IMR-90 (cell line): ENCODE results near the gene TNRC6A. TPM values are rescaled to one million over a fixed set of nuclear protein-coding genes. Genes with fewer than 3 reads are reported as not detected.

ENCODE experiments used
- ATAC-seq: fragments of 200-7000 bp; cut with Tn5 transposase; 2 replicates; pipeline ENCODE4 v1.9.1; 2020; ENCODE audit warnings: low read depth, mild to moderate bottlenecking, moderate library complexity
- BruUV-seq: library from RNA; stranded (reverse); fragments of 400-500 nt; replicated peaks from 2 replicates; lab custom pipeline; 2021; lab: Mats Ljungman, UMichigan
- CTCF ChIA-PET: fragments of 300-600 bp; formaldehyde crosslinking; extraction: SDS; loops from one replicate; lab custom pipeline; 2021; ENCODE audit warnings: antibody characterized with exemption; lab: Yijun Ruan, JAX
- POLR2A ChIA-PET: fragments of 300-600 bp; sonication (Branson Sonifier 250); formaldehyde crosslinking; loops from one replicate; lab custom pipeline; 2022; ENCODE audit warnings: antibody characterized with exemption; ENCODE audit not compliant: unreplicated experiment; lab: Charles Lee
- DNase-seq: peaks from one replicate; pipeline ENCODE4 v3.0.0; 2013
- H2AFZ ChIP-seq: replicated peaks from 2 replicates; pipeline ENCODE3; 2013; ENCODE audit warnings: low read length, mild to moderate bottlenecking; ENCODE audit not compliant: poor library complexity
- H2AK5ac ChIP-seq: 2 replicates; pipeline ENCODE4 v1.6.1; 2013; ENCODE audit warnings: low read depth, low read length, inconsistent platforms
- H2AK9ac ChIP-seq: replicated peaks from 2 replicates; pipeline ENCODE3; 2013; ENCODE audit warnings: mild to moderate bottlenecking, low read depth, low read length, moderate library complexity; ENCODE audit not compliant: poor library complexity
- H2BK120ac ChIP-seq: 2 replicates; pipeline ENCODE4 v1.6.1; 2013; ENCODE audit warnings: low read depth, low read length, inconsistent platforms
- H2BK15ac ChIP-seq: 3 replicates; pipeline ENCODE4 v1.6.1; 2013; ENCODE audit warnings: low read depth, low read length, inconsistent platforms
- H2BK20ac ChIP-seq: 2 replicates; pipeline ENCODE4 v1.6.1; 2013; ENCODE audit warnings: low read depth, mild to moderate bottlenecking, inconsistent platforms, low read length, moderate library complexity
- H2BK5ac ChIP-seq: 2 replicates; pipeline ENCODE4 v1.6.1; 2013; ENCODE audit warnings: mild to moderate bottlenecking, low read depth, low read length, inconsistent platforms; ENCODE audit not compliant: poor library complexity, severe bottlenecking
- H3K14ac ChIP-seq: replicated peaks from 2 replicates; pipeline ENCODE4 v1.6.1; 2013; ENCODE audit warnings: low read depth, low read length, inconsistent platforms
- H3K18ac ChIP-seq: 2 replicates; pipeline ENCODE4 v1.6.1; 2013; ENCODE audit warnings: low read depth, low read length, control low read depth
- H3K23ac ChIP-seq: 2 replicates; pipeline ENCODE4 v1.6.1; 2013; ENCODE audit warnings: low read depth, low read length, inconsistent platforms
- H3K27ac ChIP-seq: 2 replicates; pipeline ENCODE4 v1.5.1; 2013; ENCODE audit warnings: mild to moderate bottlenecking, control low read depth, low read length; ENCODE audit not compliant: insufficient read depth
- H3K27me3 ChIP-seq: 2 replicates; pipeline ENCODE4 v1.6.1; 2013; ENCODE audit warnings: low read length; ENCODE audit not compliant: control insufficient read depth, insufficient read depth
- H3K36me3 ChIP-seq: 2 replicates; pipeline ENCODE4 v1.6.1; 2013; ENCODE audit warnings: low read length, mixed read lengths; ENCODE audit not compliant: control insufficient read depth, insufficient read depth
- H3K4ac ChIP-seq: 2 replicates; pipeline ENCODE4 v1.6.1; 2013; ENCODE audit warnings: low read depth, low read length, inconsistent platforms
- H3K4me1 ChIP-seq: 2 replicates; pipeline ENCODE4 v1.6.1; 2013; ENCODE audit warnings: low read length, mixed read lengths; ENCODE audit not compliant: control insufficient read depth, insufficient read depth
- H3K4me2 ChIP-seq: 2 replicates; pipeline ENCODE4 v1.6.1; 2013; ENCODE audit warnings: low read depth, mild to moderate bottlenecking, control low read depth, low read length, moderate library complexity
- H3K4me3 ChIP-seq: 2 replicates; pipeline ENCODE4 v1.5.1; 2013; ENCODE audit warnings: low read depth, mild to moderate bottlenecking, control low read depth, low read length, moderate library complexity; ENCODE audit not compliant: insufficient read depth
- H3K56ac ChIP-seq: 2 replicates; pipeline ENCODE4 v1.6.1; 2013; ENCODE audit warnings: low read length, inconsistent platforms; ENCODE audit not compliant: insufficient read depth; ENCODE audit errors: extremely low read depth
- H3K79me1 ChIP-seq, 2 experiments: 2 replicates each; pipeline ENCODE4 v1.6.1; 2013; ENCODE audit warnings: low read length in 2 of 2, inconsistent platforms in 1 of 2, low read depth in 1 of 2
- H3K9ac ChIP-seq: 2 replicates; pipeline ENCODE4 v1.6.1; 2013; ENCODE audit warnings: low read depth, low read length, control low read depth
- H3K9me1 ChIP-seq: 2 replicates; pipeline ENCODE4 v1.6.1; 2013; ENCODE audit warnings: low read length, inconsistent platforms; ENCODE audit not compliant: insufficient read depth
- H3K9me3 ChIP-seq: 2 replicates; pipeline ENCODE4 v1.6.1; 2013; ENCODE audit warnings: low read length; ENCODE audit not compliant: control insufficient read depth, insufficient read depth
- H4K20me1 ChIP-seq: 2 replicates; pipeline ENCODE4 v1.6.1; 2013; ENCODE audit warnings: low read length, inconsistent platforms; ENCODE audit not compliant: insufficient read depth
- H4K5ac ChIP-seq: 2 replicates; pipeline ENCODE4 v1.6.1; 2013; ENCODE audit warnings: mild to moderate bottlenecking, low read depth, low read length, control low read depth
- H4K8ac ChIP-seq, 2 experiments: 2 replicates each; pipeline ENCODE4 v1.6.1; 2013; ENCODE audit warnings: low read depth in 2 of 2, low read length in 2 of 2, control low read depth in 1 of 2, inconsistent platforms in 1 of 2
- H4K91ac ChIP-seq: 2 replicates; pipeline ENCODE4 v1.6.1; 2013; ENCODE audit warnings: low read depth, low read length, inconsistent platforms; ENCODE audit not compliant: insufficient read depth
- CEBPB ChIP-seq: IDR thresholded peaks from 2 replicates; pipeline ENCODE4 v1.6.1; 2012; ENCODE audit warnings: low read depth, low read length, improper control_type of control experiment
- CHD1 ChIP-seq: IDR thresholded peaks from 2 replicates; pipeline ENCODE4 v1.6.1; 2012; ENCODE audit warnings: low read depth, low read length, improper control_type of control experiment
- MXI1 ChIP-seq: IDR thresholded peaks from 2 replicates; pipeline ENCODE4 v1.6.1; 2012; ENCODE audit warnings: low read depth, mild to moderate bottlenecking, low read length, moderate library complexity, borderline replicate concordance
- NFE2L2 ChIP-seq: fragments of 150-350 bp; IDR thresholded peaks from 2 replicates; pipeline ENCODE4 v1.6.1; 2016; ENCODE audit warnings: low read depth, mild to moderate bottlenecking, low read length
- WGBS, 2 experiments: methylation state at CpG; one replicate each; pipeline versions ENCODE4 v1.1.5 to v1.1.7; 2013; ENCODE audit warnings: missing lambda C conversion rate in 2 of 2; ENCODE audit not compliant: insufficient read length in 1 of 2; ENCODE audit errors: extremely low coverage in 2 of 2; 5-methylcytosine and 5-hydroxymethylcytosine counted together
- dilution Hi-C: fragments of 300-500 bp; cut with HindIII; formaldehyde crosslinking; loops from one replicate; pipeline ENCODE4 v1.14.3; 2018; ENCODE audit warnings: low sequenced_read_pairs; ENCODE audit not compliant: unreplicated experiment
- in situ Hi-C: fragments of 300-500 bp; cut with MboI; formaldehyde crosslinking; loops from 3 replicates; pipeline ENCODE4 v1.14.3; 2019; ENCODE audit warnings: low sequenced_read_pairs, inconsistent platforms, mixed read lengths
- intact Hi-C: fragments of 100-400 bp; cut with micrococcal nuclease; formaldehyde crosslinking; loops from 2 replicates; pipeline ENCODE4 v1.10.0; 2022
- polyA plus RNA-seq, 3 experiments: library from polyadenylated mRNA; depleted of rRNA; stranded (reverse); fragments of >200 nt; gene quantifications; 2 replicates each; pipeline ENCODE4 v1.2.3, GENCODE V29; 2012; ENCODE audit warnings: low replicate concordance in 1 of 3
- total RNA-seq: library from RNA; depleted of rRNA; stranded (reverse); fragments of >200 nt; gene quantifications from 2 replicates; pipeline ENCODE4 v1.2.3, GENCODE V29; 2012
- TF ChIP-seq, protein P1 (sequence below): fragments of 150-350 bp; IDR thresholded peaks from 2 replicates; pipeline ENCODE4 v1.6.1; 2016; ENCODE audit warnings: low read depth, mild to moderate bottlenecking, low read length, moderate library complexity, borderline replicate concordance
- TF ChIP-seq, protein P2 (sequence below): conservative IDR thresholded peaks from 2 replicates; pipeline ENCODE4 v1.5.1; 2012; ENCODE audit warnings: mild to moderate bottlenecking, low read depth, low read length, improper control_type of control experiment

The TNRC6A gene
- total and polyA plus RNA-seq, 2 of the 4 experiments (the other 2 are of a cell fraction) = 32.4 to 42.3 TPM

DNA sequence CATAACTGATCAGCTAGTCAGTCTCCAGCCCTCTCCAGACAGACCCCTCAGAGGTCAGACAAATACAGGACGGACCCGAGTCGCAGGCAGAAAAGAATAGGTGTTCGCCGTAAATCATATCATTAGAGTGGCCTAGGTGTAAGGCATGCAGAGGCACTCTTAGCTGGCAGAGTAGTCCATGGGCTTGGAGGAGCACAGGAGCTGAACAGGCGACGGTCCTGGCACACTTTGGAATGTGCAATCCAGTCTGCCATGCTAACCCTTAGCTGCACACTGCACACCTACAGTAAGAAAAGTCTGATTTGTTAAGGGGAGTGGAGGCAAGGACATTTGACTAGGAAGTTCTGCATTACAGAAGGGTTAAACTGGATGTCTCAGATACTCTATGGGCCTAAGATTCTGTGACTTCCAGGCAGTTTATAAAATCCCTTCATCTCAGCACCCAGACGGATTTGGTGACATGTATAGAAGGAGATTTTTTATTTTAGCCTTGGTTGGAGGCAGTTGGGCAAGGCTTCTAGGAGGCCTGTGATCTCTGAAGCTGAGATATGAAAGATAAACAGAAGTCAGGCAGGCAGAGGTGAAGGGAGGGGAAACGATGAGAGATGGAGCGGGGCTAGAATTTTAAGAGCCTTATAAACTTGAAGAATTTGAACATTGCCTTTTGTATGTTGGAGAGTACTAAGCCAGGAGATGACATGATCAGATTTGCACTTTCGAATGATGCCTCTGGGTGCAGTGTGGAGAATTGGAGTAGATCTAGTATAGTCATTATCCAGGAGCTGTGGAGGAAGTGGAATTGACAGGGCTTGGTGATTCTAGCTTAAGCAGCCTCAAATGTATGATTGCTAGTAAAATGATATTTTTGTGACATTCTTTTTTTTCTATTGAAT lies 81.7 kb downstream of the TNRC6A start:
- TF ChIP-seq, protein P1, sequence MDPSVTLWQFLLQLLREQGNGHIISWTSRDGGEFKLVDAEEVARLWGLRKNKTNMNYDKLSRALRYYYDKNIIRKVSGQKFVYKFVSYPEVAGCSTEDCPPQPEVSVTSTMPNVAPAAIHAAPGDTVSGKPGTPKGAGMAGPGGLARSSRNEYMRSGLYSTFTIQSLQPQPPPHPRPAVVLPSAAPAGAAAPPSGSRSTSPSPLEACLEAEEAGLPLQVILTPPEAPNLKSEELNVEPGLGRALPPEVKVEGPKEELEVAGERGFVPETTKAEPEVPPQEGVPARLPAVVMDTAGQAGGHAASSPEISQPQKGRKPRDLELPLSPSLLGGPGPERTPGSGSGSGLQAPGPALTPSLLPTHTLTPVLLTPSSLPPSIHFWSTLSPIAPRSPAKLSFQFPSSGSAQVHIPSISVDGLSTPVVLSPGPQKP = no peak
- TF ChIP-seq CEBPB (no peak), NFE2L2 (no peak), CHD1 (no peak), MXI1 (no peak)
- TF ChIP-seq, protein P2, sequence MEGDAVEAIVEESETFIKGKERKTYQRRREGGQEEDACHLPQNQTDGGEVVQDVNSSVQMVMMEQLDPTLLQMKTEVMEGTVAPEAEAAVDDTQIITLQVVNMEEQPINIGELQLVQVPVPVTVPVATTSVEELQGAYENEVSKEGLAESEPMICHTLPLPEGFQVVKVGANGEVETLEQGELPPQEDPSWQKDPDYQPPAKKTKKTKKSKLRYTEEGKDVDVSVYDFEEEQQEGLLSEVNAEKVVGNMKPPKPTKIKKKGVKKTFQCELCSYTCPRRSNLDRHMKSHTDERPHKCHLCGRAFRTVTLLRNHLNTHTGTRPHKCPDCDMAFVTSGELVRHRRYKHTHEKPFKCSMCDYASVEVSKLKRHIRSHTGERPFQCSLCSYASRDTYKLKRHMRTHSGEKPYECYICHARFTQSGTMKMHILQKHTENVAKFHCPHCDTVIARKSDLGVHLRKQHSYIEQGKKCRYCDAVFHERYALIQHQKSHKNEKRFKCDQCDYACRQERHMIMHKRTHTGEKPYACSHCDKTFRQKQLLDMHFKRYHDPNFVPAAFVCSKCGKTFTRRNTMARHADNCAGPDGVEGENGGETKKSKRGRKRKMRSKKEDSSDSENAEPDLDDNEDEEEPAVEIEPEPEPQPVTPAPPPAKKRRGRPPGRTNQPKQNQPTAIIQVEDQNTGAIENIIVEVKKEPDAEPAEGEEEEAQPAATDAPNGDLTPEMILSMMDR = no peak
- H3K9me3 ChIP-seq = no peaks in the 10 kb centered on the region
- H3K18ac ChIP-seq = no peak overlapping the region
- no peak overlapping the region for H2BK120ac ChIP-seq
- H3K27me3 ChIP-seq = no peaks in the 10 kb centered on the region
- H2BK5ac ChIP-seq = no peak overlapping the region
- no peak overlapping the region for H2AK9ac ChIP-seq
- H3K4me2 ChIP-seq = no peak overlapping the region
- POLR2A ChIA-PET = no interaction called here
- H3K23ac ChIP-seq = no peak overlapping the region
- H2BK20ac ChIP-seq = no peak overlapping the region
- no peak overlapping the region for H3K9ac ChIP-seq
- intact Hi-C loops = no loop called here
- CTCF ChIA-PET = no interaction called here
- no peak overlapping the region for H2AFZ ChIP-seq
- no peaks in the 10 kb centered on the region for H3K4me1 ChIP-seq
- in situ Hi-C loops = no loop called here
- H4K20me1 ChIP-seq = no peaks in the 10 kb centered on the region
- ATAC-seq = no peak; the same call in 1 of the 2 replicates
- no peak overlapping the region for H4K91ac ChIP-seq
- H3K9me1 ChIP-seq = 0 out of 2 replicates have a peak, but pooled peaks cover 3% of the 10 kb centered on the region
- WGBS, 2 experiments = no CpG with 5 or more reads among the region's 11 CpGs
- no peak overlapping the region for H4K5ac ChIP-seq
- H3K36me3 ChIP-seq = peaks cover 58% of the 10 kb centered on the region
- no peak overlapping the region for H3K27ac ChIP-seq
- dilution Hi-C loops = no loop called here
- H4K8ac ChIP-seq = no peak overlapping the region
- peaks cover 5 to 9% of the 10 kb centered on the region in 2 experiments; a peak in 2 of 4 replicates for H3K79me1 ChIP-seq
- no peak for DNase-seq
- H3K4me3 ChIP-seq = no peak overlapping the region
- H3K14ac ChIP-seq = no peak overlapping the region
- H3K4ac ChIP-seq = no peak overlapping the region
- H3K56ac ChIP-seq = no peak overlapping the region
- H2BK15ac ChIP-seq = no peak overlapping the region
- no TSS peak for BruUV-seq
- no peak overlapping the region for H2AK5ac ChIP-seq
